ENCODE data around the gene SLC22A13. TPM values are rescaled to one million over a fixed set of nuclear protein-coding genes. Genes with fewer than 3 reads are reported as not detected.

The SLC22A13 gene
- polyA plus RNA-seq, 1 donor: 0.24 TPM

Other genes with a start within 250 kb of the SLC22A13 start
- 10.8 TPM for gene PLCD1, start 236.2 kb upstream of the SLC22A13 start, polyA plus RNA-seq (ENCODE audit: insufficient read length)
- 0.59 TPM for gene DLEC1, start 226.6 kb upstream of the SLC22A13 start, polyA plus RNA-seq (ENCODE audit: insufficient read length)
- 33.4 TPM for gene ACAA1, start 128.7 kb upstream of the SLC22A13 start, polyA plus RNA-seq (ENCODE audit: insufficient read length)
- 17.3 TPM for gene MYD88, start 127.2 kb upstream of the SLC22A13 start, polyA plus RNA-seq (ENCODE audit: insufficient read length)
- gene OXSR1, start 100.3 kb upstream of the SLC22A13 start, polyA plus RNA-seq (ENCODE audit: insufficient read length): 35.6 TPM
- 0.39 TPM for gene SLC22A14, start 16.5 kb downstream of the SLC22A13 start, polyA plus RNA-seq (ENCODE audit: insufficient read length)
- 2.9 TPM for gene XYLB, start 81.0 kb downstream of the SLC22A13 start, polyA plus RNA-seq (ENCODE audit: insufficient read length)
- 13.6 TPM for gene ACVR2B, start 188.1 kb downstream of the SLC22A13 start, polyA plus RNA-seq (ENCODE audit: insufficient read length)
- gene EXOG, start 230.5 kb downstream of the SLC22A13 start, polyA plus RNA-seq (ENCODE audit: insufficient read length): 14.8 TPM